Limb (tissue), 2 donors: ENCODE measurements around the gene PPP3CA.
A peak's percentile ranks its signal among the peaks of the same experiment; 100 is the strongest.
"Not testable (repeated sequence)": the region's sequence is repeated elsewhere in the genome, so short reads cannot be mapped to it uniquely, and the experiment has no call there.

Experiments
- DNase-seq, 2 donors: peaks; one replicate each; pipeline ENCODE4 v3.0.0-alpha.2; 2016; ENCODE audit errors: extremely low spot score in 2 of 2

Gene PPP3CA

GRCh38 chr4:101102114-101102742, 245.1 kb downstream of the PPP3CA start:
- DNase-seq = peak; percentile 65 to 71

DNA sequence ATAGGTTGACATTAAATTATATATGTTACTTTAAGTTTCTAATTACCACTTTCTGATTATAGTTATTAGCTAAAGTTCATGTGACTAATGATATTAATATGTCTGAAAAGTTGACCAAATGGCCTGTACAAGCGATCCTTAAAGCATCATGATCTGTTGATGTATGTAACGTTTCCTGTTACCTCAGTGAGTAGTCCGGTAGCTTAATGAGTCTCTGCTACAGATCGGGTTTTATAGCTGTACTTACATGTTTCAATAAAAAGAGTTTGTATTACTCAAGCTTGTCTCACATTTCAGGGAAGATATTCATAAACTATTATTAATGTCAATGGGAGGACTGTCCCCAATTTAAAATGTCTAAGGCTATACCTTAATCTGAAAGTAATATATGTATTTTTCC, 246.3 kb downstream of the PPP3CA start:
- no peak for DNase-seq

DNA sequence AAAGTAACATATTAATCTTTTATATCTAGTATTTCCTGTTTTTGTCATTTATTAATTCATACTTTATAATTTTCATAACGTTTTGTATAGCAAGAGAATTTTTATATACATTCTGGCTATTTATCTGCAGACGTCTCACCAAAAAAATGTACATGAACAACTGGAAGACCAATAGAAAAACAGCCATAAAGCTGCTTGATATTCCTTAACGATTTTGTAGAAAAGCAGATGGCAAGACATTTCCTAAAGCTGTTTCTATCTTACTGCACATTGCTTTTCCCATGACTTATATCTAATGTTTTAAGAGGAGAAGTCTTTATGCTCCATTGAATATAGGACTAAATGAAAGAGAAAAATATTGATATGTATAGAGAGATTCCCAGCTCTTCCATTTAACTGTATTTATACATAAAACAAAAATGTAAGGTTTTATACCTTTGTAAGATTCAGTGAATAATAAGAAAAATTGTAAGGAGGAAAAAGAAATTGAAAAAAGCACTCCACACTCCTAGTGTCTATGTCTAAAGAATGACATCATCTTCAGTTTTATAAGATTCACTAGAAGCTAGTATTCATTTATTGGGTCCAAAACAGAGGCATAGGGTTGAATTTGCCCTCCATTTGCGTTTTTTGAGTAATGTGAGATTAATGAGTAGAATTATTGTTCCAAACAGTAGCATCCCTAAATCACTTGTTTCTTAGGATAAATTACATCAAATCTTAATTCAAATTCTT, 248.5 kb downstream of the PPP3CA start:
- no peak for DNase-seq

DNA sequence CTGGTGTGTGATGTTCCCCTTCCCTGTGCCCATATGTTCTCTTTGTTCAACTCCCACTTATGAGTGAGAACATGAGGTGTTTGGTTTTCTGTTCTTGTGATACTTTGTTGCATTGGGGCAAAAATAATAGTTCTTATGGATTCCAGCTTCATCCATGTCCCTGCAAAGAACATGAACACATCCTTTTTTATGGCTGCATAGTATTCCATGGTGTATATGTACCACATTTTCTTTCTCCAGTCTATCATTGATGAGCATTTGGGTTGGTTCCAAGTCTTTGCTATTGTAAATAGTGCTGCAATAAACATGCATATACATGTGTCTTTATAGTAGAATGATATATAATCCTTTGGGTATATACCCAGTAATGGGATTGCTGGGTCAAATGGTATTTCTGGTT, 254.7 kb downstream of the PPP3CA start:
- DNase-seq = not testable (repeated sequence)

GRCh38 chr4:101089168-101089567, 258.2 kb downstream of the PPP3CA start:
- DNase-seq = no peak

GRCh38 chr4:101086801-101087586, 260.3 kb downstream of the PPP3CA start:
- DNase-seq = no peak

DNA sequence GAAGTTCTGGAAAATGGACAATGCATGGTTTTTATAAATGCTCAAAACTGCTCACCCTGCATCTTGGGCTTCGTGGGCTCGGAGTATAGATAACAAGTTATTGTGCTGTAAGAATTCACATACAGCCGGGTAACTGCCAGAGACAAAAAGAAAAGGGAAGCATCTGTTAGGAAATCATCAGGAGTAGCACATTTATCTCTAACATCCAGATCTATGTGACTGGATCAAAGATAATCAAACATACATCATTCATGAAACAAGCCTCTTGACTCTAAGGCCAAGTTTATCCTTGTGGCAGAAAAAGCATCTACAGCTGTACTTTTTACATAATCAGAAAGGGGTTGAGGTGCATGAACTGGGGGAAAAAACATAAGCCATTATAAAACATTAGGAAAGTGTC, 264.2 kb downstream of the PPP3CA start:
- no peak for DNase-seq

DNA sequence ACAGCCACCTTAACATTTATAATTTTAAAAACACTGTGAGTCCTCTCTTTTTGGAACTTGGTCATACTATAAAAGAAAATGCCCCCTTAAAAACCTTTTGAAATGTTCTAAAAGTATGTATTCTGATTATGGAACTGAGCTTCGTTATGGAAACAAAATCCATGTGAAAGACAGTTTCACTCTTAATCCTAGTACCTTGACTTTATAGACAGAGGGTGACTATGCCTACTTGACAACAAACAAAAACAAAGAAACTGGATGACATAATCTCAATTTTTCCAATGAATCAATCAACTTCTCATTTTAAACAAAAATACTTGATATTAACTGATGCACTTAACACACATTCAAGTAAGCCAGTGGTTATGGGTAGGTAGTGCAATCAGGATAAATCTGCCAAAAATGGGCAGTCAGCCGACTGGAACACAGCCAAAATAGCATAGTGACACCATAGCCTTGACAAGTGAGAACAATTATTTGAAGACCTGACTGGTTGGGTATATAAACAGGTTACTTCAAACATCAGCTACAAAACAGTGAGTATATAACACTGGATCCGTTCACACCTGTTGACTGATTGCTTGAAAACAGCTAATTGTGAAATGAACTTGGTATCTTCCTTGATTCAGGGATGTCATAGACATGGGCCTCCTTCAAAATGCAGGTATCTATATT, 265.5 kb downstream of the PPP3CA start:
- no peak for DNase-seq

- no peak for DNase-seq
Measured at GRCh38 chr4:101081166-101081565, 266.2 kb downstream of the PPP3CA start.

- no peak for DNase-seq
Measured at GRCh38 chr4:101078950-101079349, 268.4 kb downstream of the PPP3CA start.

- no peak for DNase-seq
Measured at GRCh38 chr4:101076032-101076431, 271.3 kb downstream of the PPP3CA start.

GRCh38 chr4:101075536-101075935, 271.8 kb downstream of the PPP3CA start:
- DNase-seq = no peak

- no peak for DNase-seq
Measured at GRCh38 chr4:101074326-101074725, 273.0 kb downstream of the PPP3CA start.

- DNase-seq = no peak
Measured at GRCh38 chr4:101071241-101071640, 276.1 kb downstream of the PPP3CA start.

- DNase-seq = no peak
Measured at GRCh38 chr4:101068115-101068514, 279.2 kb downstream of the PPP3CA start.

- DNase-seq = no peak
Measured at GRCh38 chr4:101067383-101067782, 279.9 kb downstream of the PPP3CA start.

DNA sequence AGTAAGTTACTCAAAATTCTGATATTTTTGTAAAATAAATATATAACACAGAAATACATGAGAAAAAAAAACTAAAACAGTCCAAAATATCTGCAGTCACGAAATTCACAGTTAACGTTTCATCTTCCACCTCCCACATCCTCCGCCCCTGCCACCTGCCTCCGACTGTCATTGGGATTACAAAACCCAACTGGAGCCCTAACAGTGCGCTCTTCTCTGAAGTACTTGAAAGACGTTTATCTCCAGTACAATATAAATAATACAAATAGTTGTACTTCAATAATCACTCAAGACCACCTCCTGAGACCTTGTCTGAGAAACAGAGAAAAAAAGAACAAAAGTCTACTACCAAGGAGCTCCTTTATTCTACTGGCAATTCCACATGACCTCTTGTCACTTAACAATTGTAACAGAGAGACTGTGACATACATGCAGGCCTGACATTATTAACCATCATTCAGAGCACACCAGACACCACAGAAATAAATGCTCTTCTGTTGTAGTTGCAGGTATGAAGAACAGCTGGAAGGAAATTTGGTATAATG, 280.6 kb downstream of the PPP3CA start:
- no peak for DNase-seq

DNA sequence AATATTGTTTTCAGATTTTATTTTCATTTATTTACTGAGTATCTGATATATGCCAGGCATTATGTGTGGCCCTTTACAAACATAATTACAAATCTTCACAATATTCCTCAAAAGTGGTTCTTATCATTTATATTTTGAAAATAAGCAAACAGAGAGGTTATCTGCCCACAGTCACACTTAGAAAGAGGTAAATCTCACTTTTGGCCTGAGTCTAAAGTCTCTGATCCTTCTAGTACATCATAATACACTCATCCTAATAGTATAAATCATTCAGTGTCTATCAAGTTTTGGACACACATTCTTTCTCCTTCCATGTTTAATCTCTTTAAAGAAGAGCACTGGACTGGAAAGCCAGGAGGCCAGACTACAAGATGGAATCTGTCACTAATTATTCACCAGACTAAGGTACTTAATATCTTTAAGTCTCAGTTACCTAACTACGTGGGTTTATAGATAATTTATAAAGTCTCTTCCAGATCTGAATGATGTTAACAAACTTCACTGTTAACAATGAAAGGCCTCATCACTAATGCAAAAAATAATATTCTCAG, 281.3 kb downstream of the PPP3CA start:
- no peak for DNase-seq

GRCh38 chr4:101065346-101065745, 282.0 kb downstream of the PPP3CA start:
- no peak for DNase-seq

- no peak for DNase-seq
Measured at GRCh38 chr4:101064541-101065180, 282.7 kb downstream of the PPP3CA start.

- DNase-seq = no peak
Measured at GRCh38 chr4:101055392-101055791, 291.9 kb downstream of the PPP3CA start.
